Non-pigmented ciliary epithelial cell (primary cell): Measurements from ENCODE around the gene TMA16.

ENCODE experiments used
- DNase-seq: peaks from one replicate; pipeline ENCODE4 v3.0.0-alpha.2; 2010; ENCODE audit warnings: low read depth

TMA16 gene

DNA sequence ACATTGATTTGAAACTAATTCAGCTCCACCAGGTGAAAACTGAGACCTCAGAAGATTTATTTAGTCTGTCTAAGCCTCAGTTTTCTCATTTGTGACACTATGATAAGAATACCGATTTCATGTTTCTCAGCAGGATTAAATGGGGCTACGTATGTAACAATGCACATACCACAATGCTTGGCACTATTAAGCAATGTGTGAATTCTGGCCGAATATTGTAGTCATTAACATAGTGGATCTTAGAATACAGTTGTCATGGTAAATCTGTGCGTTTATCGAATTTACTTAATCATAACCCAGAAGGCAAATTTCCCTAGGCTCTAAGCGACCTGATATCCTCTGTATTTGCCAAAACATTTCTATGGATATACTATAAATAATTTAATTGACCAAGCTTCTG is 69.1 kb downstream of the TMA16 start:
- no peak for DNase-seq

DNA sequence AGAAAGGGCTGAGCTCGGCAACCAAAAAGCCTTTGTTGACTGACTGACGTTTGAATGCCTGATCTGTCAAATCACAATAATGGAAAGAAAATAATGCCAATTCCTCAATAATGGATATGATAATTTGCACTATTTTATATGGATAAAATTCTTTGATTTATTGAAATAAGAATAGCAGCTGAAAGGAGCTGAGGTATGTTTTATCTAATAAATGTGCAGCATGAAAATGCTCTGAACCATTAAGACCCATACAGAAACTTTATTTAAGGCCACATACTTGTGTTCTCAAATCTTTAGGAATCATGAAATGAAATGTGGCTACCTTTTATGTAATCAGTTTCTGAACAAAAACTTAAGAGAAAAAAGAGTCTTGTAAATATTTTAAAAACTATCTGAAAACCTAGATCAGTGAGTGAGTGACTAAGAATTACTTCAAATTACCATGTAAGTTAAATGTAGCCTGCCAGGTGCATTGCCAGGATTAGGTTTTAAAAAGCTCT is 69.8 kb downstream of the TMA16 start:
- no peak for DNase-seq

DNA sequence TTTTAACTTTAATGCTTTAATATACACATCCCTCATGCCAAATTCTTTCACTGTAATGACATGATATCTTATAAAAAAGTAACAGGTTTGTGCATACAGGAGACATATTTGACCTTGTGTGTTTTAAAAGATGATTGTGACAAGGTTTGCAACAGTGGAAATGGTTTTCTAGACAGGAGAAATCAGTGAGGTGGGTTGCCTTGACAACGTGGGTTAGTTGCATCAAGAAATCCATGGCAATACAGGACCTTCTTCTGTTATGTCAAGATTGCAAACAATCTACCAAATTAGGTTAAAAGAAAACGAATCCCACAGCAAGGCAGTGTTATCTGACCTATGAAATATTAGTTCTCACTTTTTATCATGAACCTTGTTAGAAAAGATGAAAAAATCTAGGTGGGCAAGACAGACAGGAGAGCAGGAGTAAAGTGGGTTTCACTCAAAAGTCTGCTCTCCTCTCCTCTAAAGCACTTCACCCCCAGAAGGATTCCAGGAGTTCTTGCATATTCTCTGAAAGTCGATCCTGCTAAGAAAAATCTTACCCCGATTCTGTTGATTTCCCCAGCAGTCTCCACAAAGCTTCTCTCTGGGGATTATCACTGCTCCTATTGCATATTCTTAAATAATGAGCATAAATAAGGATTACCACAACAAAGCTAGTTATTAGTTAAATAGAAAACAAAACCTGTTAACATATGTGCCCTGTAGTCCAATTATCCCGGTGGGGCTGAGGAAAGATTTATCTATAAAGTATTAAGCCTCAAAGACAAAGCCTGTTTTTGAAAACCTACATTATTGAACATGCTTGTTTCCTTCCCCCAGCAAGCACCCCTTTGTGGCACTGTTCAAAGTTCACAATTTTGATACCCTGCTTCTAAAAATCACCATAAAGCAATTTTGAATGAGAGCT is 71.0 kb downstream of the TMA16 start:
- no peak for DNase-seq

DNA sequence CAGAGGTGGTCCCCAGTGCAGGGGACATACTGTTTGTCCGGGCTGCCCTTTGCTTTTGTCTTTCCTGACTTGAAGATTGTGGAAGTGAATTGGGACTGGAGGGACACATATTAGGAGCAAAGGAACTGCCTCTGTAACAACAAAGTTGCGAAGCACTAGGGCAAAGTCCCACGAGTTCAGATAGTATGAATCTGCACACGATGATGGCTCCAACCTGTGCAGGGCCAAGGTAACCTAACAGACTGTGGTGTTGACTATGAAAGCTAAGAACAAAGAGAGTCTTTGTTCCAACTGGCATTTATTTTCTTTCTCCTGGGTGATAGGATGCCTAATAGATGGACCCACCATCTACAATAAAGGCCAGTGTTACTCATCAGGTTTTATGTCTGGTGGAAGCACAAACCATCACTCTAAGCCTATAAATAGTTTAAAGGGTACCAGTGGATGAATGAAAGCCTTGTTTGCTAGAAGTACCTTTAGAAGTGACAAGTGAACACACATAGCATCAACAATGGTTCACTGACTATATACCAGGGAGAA is 71.8 kb downstream of the TMA16 start:
- DNase-seq, result no peak

DNA sequence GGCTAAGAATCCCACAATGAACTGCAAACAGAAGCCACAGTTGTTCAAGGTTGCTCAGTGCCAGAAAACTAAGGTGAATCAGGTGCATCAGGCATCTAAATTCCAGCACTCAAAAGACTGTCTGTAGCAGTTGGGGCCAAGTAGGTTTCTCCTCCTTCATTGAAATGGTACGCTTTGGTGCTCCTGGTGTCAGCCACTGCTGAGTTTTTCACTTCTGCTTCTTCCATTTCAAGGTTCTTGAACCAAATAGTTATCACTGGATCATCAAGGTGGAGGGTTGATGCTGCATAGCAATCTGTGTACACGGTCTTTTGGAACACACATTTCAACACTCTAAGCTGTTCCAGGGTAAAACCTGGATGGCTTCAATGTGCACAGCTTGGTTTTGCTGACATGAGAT is 74.4 kb downstream of the TMA16 start:
- no peak for DNase-seq
